DMS53 (cell line): ENCODE results near the gene B3GNT7.
"Not testable (repeated sequence)": the region's sequence is repeated elsewhere in the genome, so short reads cannot be mapped to it uniquely, and the experiment has no call there.

Experiments
- DNase-seq: peaks from one replicate; lab custom pipeline; 2025; lab: John Stamatoyannopoulos, UW

Gene B3GNT7

DNA sequence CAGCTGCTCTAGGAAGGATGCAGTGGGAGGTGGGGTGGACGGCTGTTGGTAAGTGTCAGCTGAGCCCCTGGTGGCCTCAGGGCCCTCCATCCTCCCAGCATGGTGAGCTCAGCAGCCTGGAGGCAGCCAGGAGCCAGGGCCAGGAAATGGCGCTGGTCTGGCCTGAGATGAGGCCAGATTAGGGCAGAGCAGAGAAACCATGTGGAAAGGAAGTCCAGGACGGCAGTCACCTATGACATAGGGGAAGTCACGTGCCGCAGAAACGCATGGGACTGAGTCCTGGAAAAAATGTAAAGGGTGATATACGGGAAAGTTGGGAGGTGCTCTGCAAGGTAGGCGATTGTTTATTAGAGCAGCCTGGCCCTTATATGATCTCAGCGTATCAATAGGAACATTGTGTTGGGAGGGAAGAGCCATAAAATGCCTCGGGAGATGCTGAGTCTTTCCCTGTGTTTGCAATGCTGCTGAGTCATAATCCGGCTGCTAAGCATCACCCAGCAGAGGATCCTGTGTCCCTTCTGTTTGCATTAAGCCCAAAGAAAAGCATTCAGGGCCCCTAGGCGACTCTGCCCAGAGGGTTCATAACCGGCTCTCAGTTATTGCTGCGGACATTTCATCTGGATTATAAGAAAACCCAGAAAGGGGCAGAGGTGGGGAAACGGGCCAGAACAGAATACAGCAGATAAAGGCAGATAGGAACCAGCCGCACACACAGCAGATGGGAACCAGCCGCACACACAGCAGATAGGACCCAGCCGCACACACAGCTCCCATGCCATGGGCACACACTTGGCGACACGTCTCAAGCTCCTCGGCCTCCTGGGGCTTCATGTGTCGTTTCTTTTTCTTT lies 30.3 kb upstream of the B3GNT7 start:
- peak; percentile 94 for DNase-seq

DNA sequence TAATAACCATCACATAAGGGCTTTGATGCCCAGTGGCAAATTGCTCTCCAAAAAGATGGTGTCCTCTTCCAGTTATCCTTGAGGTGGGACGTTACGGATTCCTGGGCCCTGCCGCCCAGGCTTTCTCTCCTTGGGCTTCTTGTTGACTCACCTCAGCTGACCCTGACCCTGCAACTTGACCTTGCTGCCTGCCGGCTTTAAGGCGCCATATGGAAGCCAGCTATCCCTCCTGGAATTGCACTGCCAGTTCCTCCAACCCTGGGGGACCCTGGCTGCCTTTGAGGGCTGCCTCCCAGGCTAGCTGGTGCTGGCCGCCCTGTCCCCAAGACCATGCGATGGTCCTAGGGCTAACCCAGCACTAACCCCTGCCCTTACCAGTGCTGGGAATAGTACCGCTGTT lies 28.3 kb upstream of the B3GNT7 start:
- no peak for DNase-seq

DNA sequence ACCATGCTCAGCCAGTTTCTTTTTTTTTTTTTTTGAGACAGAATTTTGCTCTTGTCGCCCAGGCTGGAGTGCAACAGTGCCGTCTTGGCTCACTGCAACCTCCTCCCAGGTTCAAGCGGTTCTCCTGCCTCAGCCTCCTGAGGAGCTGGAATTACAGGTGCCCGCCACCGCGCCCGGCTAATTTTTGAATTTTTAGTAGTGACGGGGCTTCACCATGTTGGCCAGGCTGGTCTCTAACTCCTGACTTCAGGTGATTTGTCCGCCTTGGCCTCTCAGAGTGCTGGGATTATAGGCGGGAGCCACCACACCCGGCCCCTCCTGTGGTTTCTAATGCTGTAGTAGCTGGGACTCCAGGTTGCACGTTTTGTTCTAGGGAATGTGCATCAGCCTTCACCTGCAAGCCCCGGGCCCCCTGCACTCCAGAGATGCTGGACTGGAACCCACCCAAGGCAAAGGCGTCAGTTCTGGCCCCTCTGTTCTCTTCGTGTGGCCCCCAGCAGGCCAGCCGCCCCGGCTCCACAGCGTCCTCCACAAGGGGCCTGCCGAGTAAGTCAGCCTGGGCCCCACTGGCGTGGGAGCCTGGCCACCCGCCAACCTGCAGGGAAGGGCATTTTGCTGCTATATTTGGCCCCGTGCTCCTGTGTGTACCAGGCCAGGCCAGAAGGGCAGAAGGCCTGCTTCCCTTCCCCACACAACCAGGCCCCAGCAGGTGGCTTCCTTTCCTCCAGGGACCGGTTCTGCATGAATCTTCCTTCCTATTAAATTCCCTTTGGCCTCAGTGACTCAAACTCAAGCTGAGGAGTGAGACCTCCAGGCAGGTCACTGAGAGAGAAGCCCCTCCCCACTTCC lies 25.7 kb upstream of the B3GNT7 start:
- DNase-seq: no peak

DNA sequence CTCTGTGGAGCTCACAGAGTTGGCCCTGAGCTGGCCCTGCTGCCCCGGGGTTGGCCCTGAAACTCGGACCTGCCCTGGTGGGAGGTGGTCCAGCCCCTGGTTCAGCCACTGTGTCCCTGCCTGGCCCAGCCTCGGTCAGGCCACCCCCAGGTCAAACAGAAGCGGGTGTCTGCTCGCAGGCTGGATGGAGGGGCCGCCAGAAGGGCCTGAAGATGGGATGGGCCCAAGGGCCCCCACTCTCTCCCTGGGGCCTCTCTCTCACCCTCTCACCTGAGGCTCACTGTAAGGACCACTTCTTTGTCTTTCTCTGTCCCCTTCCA lies 25.1 kb upstream of the B3GNT7 start:
- DNase-seq: no peak

DNA sequence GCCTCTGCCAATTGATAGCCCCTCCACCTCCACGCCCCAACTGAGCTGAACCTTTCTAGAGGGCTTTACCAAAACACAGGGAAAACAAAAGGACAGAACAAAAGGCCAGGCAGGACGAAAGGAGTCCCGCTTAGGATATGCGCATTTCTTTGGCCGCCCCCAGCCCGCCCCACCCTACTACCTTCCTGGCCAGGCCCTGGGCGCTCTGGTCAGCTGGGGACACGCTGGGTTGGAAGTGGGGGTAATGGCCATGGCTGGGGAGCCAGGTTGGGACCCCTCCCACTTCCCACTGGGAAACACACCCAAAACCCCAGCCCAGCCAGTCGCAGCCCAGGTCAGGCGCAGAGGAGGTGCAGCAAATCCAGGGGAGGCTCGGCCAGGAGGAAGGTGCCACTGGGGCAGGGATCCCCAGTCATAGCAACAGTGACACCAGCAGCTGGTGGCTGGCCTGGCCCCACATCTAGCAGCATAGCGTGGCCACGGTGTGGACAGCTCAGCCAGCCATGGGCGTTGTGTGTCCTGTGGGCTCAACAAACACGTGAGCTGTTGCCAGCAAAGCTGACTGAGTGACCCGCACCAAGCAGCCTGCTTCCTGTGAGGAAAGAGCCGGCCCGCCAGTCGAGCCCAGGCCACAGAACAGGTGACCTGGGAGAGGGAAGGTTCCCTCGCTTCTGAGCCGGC lies 24.6 kb upstream of the B3GNT7 start:
- DNase-seq: no peak

GRCh38 chr2:231371430-231372054 lies 24.0 kb upstream of the B3GNT7 start:
- no peak for DNase-seq

DNA sequence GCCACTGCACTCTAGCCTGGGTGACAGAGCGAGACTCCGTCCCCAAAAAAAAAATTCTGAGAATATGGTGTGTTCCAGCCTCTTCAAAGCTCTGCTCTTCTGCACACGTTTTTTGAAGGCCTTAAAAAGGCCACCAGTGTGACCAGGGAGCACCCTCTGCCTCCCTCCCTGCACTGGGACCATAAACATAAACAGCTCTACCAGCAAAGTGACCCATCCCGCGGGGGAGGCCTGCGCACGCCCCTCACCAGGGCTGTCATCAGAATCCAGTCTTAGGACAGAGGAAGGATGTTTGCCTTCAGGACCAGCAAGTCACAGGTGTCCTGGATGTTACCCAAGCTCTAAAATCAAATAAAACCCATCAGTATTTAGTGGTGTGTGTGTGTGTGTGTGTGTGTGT lies 23.2 kb upstream of the B3GNT7 start:
- DNase-seq: no peak

DNA sequence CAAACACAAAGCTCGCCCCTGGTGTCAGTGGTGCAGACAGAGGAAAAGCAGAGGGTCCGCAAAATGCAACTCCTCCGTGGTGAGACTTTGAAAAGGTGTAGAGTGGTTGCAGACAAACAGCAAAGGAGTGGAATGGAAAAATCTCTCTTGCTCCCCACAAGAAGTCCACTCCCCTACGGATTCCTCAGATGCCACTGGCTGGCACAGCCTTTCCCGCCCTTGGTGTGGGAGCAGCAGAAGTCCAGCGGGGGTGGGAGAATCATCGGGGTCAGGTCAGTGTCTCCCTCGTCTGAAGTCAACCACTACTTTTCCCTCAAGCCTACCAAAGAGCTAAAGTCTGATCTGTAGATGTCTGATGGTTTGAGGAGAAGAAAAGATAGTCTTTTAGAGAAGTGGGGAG lies 22.3 kb upstream of the B3GNT7 start:
- DNase-seq: no peak

- no peak for DNase-seq
Observed at GRCh38 chr2:231373786-231374349, 21.6 kb upstream of the B3GNT7 start.

GRCh38 chr2:231374771-231375170 lies 20.7 kb upstream of the B3GNT7 start:
- no peak for DNase-seq

DNA sequence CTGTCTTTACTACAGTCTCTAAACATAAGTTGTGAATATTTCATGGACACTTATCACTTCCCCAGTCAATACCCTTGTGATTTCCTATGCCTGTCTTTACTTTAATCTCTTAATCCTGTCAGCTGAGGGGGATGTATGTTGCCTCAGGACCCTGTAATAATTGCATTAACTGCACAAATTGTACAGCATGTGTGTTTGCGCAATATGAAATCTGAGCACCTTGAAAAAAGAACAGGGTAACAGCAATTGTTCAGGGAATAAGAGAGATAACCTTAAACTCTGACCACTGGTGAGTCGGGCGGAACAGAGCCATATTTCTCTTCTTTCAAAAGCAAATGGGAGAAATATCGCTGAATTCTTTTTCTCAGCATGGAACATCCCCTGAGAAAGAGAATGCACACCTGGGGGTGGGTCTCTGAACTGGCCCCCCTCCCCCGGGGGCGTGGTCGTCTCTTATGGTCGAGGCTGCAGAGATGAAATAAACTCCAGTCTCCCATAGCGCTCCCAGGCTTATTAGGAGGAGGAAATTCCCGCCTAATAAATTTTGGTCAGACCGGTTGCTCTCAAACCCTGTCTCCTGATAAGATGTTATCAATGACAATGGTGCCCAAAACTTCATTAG lies 19.4 kb upstream of the B3GNT7 start:
- DNase-seq: not testable (repeated sequence)

DNA sequence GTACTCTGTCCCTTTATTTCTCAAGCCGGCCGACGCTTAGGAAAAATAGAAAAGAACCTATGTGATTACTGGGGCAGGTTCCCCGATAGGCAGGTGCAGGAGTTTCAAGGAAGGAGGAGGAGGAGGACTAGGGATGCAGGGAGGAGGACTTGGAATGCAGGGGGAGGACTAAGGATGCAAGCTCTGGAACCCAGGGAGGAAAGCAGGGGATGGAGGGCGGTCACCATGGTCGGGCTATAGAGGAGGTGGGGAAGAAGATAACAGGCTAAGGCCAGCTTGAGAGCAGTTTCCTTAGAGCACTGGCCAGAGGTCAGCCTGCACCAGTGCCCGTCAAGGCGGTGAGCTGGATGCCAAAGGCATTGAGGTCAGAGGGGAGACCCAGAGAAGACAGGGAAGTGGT lies 18.7 kb upstream of the B3GNT7 start:
- no peak for DNase-seq

DNA sequence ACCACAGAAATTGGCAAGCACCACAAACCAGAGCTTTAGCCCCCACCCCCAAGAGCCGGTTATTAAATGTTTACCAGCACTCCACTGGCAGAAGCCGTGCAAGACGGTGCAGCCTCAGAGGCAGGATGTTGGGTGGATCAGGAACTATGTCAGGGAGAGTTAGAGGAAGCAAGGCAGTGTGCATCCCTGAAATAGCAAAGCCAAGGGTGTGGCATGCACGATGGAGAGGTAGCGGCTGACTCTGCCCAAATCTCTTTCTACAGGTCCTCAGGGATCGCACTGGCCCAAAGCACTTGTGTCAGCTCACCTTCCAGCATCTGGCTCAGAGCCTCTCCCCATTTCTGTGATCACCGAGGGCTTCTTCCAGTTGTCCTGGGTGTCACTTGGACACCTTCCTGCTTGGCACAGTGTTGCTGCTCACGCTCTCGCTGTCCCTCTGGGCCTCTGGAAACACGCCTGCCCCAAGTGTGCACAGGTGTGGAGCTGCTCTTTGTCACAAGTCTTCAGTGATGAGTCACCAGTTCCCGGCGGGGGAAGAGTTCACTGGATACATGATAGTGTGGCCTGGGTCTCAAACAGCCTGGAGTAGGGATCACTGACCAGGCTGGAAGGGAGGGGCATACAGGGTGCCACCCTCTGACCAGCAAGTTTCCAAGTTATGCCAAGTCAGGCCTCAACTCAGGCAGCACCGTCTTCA lies 17.3 kb upstream of the B3GNT7 start:
- peak; percentile 86 for DNase-seq

DNA sequence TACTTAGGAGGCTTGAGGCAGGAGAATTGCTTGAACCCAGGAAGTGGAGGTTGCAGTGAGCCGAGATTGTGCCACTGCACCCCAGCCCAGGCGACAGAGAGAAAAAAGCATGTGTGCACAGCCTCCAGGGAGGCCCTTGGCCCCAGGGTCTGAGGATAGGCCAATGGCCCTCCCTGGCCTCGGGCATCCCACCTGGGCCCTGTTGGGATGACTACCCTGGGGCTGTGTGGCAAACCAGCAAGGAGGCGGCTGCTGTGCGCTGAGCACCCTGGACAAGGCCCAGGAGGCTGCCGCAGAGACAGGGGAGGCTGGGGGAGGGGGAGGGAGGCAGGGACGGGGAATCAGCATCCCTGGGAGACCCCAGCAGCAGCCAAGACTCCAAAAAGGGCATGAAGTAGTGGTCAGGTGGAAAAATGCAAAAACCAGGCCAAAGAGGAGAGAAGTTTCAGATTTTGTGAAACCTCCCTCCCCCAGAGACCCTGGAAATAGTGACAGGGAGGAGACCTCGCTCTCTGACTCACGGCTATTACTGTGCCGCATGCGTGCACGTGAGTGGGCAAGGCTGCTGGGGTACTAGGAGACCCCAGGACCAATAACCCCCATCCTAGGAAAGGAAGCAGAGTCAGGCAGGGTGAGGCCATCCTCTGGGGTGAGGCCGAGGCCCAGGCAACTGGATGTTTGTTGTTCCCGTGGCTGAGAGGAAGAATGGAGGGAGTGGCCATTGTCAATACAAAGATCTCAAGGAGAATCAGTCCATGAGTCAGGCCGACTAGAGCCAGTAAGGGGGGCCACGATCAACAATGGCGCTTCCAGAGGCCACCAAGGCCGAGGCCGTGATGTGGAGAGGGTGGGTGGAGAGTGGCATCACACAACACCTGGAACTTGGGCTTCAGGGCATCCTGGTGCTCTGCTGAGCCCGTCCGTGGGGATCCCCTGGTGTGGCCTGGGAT lies 16.0 kb upstream of the B3GNT7 start:
- no peak for DNase-seq

DNA sequence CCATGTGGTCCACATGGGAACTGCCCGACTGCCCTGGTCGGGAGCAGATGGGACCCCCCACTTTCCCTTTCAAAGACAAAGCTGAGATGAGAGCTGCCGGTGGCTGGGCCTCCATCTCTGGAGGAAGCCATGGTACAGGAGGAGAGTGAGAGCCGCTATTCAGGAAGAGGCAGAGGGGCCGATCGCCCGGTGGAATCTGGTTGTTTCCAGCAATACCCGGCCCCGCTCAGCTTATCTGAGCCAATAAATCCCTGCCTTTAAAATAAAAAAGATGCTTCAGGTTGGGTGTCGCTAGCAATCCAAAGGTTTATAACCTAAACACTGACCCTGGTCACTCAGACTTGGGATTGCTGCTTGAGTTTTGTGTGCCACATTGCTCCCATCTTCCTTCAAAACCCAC lies 15.2 kb upstream of the B3GNT7 start:
- no peak for DNase-seq

- no peak for DNase-seq
Observed at GRCh38 chr2:231380991-231381847, 14.3 kb upstream of the B3GNT7 start.

DNA sequence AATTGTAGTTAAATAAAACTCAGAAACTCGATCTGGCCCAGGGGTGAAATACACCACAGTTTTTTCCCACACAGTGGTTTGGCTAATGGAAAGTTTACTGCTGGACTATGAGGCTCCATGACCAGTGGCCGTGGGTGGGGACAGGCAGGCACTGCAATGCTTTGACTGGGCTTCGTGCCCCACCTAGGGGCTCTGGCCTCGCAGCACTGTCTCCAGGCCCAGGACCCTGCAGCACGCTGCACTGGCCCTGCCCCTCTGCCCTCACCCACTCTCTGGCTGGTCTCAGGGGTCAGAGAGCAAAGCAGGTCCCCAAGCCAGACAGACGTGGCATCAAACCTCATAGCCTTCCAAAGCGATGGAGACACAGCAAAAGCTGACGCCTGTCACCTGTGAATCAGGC lies 13.4 kb upstream of the B3GNT7 start:
- DNase-seq: no peak

DNA sequence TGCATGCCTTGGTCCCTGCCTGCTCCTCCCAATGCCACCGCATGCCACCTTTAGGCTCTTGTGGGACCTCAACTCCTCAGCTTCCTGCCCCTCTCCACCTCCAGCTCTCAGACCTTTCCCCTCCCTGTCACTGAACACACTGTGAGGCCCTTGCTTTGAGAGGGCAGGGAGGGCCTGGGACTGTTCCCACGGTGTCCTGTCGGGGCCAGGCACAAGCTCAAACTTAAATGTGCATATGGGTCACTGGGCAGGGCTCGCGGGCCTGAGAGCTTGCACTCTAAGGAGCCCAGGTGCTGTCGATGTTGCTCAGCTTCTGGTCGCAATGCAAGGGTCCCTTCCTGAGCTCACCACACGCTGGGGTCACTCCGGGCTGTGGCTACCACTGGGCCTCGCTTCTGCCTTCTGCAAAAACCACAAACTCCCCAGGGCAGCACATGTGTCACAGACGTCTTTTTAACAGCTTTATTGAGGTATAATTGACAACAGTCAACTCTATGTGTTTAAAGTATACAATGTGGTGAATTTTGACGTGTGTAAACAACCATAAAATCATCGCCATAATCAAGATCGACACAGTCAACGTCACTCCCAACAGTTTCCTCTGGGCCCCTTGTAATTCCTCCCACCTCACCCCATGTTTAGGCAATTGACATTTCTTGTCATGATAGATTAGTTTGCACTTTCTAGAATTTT lies 11.9 kb upstream of the B3GNT7 start:
- DNase-seq: no peak
